ENCODE results near the gene MLLT3.

- TF ChIP-seq CTCF (conservative IDR thresholded peaks at IDR 0.05) (no peak), EZH2 (IDR thresholded peaks at IDR 0.05; ENCODE audit: low read depth) (no peak)
Observed at GRCh38 chr9:20499013-20499412, 123.3 kb downstream of the MLLT3 start.
